Mesendoderm (in vitro differentiated cells): Measurements from ENCODE around the gene MSANTD3.

ENCODE experiments used
- DNase-seq: peaks from one replicate; pipeline ENCODE4 v3.0.0; 2013
- H2AK5ac ChIP-seq: 2 replicates; pipeline ENCODE4 v1.6.1; 2013; ENCODE audit warnings: low read length, inconsistent platforms
- H2BK120ac ChIP-seq: 2 replicates; pipeline ENCODE4 v1.6.1; 2013; ENCODE audit warnings: low read depth, mild to moderate bottlenecking, low read length, moderate library complexity, mixed read lengths
- H2BK15ac ChIP-seq: replicated peaks from 2 replicates; pipeline ENCODE4 v1.6.1; 2013; ENCODE audit warnings: low read depth, mild to moderate bottlenecking, moderate library complexity
- H2BK5ac ChIP-seq: 2 replicates; pipeline ENCODE4 v1.6.1; 2013; ENCODE audit warnings: low read length, inconsistent platforms
- H3K18ac ChIP-seq: 2 replicates; pipeline ENCODE4 v1.6.1; 2013; ENCODE audit warnings: mild to moderate bottlenecking, low read length, mixed read lengths
- H3K23ac ChIP-seq: one replicate; pipeline ENCODE4 v1.6.1; 2013; ENCODE audit warnings: low read length
- H3K27ac ChIP-seq: 2 replicates; pipeline ENCODE4 v1.5.1; 2013; ENCODE audit warnings: low read depth, mild to moderate bottlenecking, inconsistent platforms, low read length, moderate library complexity
- H3K27me3 ChIP-seq: 2 replicates; pipeline ENCODE4 v1.6.1; 2013; ENCODE audit warnings: low read length, control low read depth, mild to moderate bottlenecking, inconsistent platforms; ENCODE audit not compliant: insufficient read depth, poor library complexity
- H3K36me3 ChIP-seq: 2 replicates; pipeline ENCODE4 v1.6.1; 2013; ENCODE audit warnings: low read length, inconsistent platforms; ENCODE audit not compliant: control insufficient read depth, insufficient read depth
- H3K4ac ChIP-seq: one replicate; pipeline ENCODE4 v1.6.1; 2013; ENCODE audit warnings: low read depth, mild to moderate bottlenecking, low read length, moderate library complexity
- H3K4me1 ChIP-seq: 2 replicates; pipeline ENCODE4 v1.6.1; 2013; ENCODE audit warnings: low read depth, low read length, inconsistent platforms; ENCODE audit not compliant: control insufficient read depth
- H3K4me2 ChIP-seq: 2 replicates; pipeline ENCODE4 v1.6.1; 2013; ENCODE audit warnings: low read length
- H3K4me3 ChIP-seq: 2 replicates; pipeline ENCODE4 v1.5.1; 2013; ENCODE audit warnings: mild to moderate bottlenecking, low read length
- H3K56ac ChIP-seq: one replicate; pipeline ENCODE4 v1.6.1; 2013; ENCODE audit warnings: low read length
- H3K79me1 ChIP-seq: 2 replicates; pipeline ENCODE4 v1.6.1; 2013; ENCODE audit warnings: low read length, inconsistent platforms
- H3K79me2 ChIP-seq: 2 replicates; pipeline ENCODE4 v1.6.1; 2013; ENCODE audit warnings: mild to moderate bottlenecking, low read length; ENCODE audit not compliant: control insufficient read depth, insufficient read depth
- H3K9ac ChIP-seq: 2 replicates; pipeline ENCODE4 v1.6.1; 2013; ENCODE audit warnings: low read length, inconsistent platforms
- H4K5ac ChIP-seq: one replicate; pipeline ENCODE4 v1.6.1; 2013; ENCODE audit warnings: low read length
- H4K8ac ChIP-seq: one replicate; pipeline ENCODE4 v1.6.1; 2013; ENCODE audit warnings: low read depth, mild to moderate bottlenecking, control low read depth, low read length, moderate library complexity
- WGBS: extraction: QIAGEN DNeasy Blood & Tissue Kit; methylation state at CpG from one replicate; pipeline ENCODE4 v1.1.7; 2013; ENCODE audit warnings: low lambda C conversion rate, missing lambda C conversion rate; ENCODE audit not compliant: insufficient coverage; ENCODE audit errors: extremely low coverage; 5-methylcytosine and 5-hydroxymethylcytosine counted together

The MSANTD3 gene

DNA sequence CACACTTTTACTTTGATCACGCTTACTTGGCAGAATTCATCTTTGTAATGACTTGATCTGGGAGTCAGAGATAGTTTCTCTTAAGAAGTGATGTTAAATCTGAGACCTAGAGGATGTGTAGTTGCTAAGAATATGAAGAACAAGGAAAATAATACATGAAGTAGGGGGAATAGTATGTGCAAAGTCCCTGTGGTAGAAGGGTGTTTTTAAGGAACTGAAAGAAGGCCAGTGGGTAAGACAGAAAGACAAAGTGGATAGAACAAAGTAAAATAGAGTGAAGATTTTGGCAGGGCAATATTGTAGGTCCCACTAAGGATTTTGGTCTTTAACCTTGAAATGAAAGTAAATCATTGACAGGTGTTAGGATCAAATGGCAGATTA is 17.8 kb upstream of the MSANTD3 start:
- peaks cover 3% of the 10 kb centered on the region for H3K4me1 ChIP-seq
- no peaks in the 10 kb centered on the region for H3K79me1 ChIP-seq
- no peak overlapping the region for H3K18ac ChIP-seq
- no peaks in the 10 kb centered on the region for H3K36me3 ChIP-seq
- H3K4me3 ChIP-seq = no peak overlapping the region
- no peak overlapping the region for H2BK15ac ChIP-seq
- H2BK5ac ChIP-seq = no peak overlapping the region
- H3K9ac ChIP-seq = no peak overlapping the region
- H4K5ac ChIP-seq = no peak overlapping the region
- H3K23ac ChIP-seq = no peak overlapping the region
- no peak overlapping the region for H3K56ac ChIP-seq
- H3K4me2 ChIP-seq = no peak overlapping the region
- WGBS = no CpG with 5 or more reads among the region's 1 CpG
- H3K4ac ChIP-seq = no peak overlapping the region
- H3K79me2 ChIP-seq = no peaks in the 10 kb centered on the region
- no peak overlapping the region for H3K27ac ChIP-seq
- H4K8ac ChIP-seq = no peak overlapping the region
- no peak overlapping the region for H2AK5ac ChIP-seq
- no peak overlapping the region for H2BK120ac ChIP-seq
- DNase-seq = no peak
- no peaks in the 10 kb centered on the region for H3K27me3 ChIP-seq

DNA sequence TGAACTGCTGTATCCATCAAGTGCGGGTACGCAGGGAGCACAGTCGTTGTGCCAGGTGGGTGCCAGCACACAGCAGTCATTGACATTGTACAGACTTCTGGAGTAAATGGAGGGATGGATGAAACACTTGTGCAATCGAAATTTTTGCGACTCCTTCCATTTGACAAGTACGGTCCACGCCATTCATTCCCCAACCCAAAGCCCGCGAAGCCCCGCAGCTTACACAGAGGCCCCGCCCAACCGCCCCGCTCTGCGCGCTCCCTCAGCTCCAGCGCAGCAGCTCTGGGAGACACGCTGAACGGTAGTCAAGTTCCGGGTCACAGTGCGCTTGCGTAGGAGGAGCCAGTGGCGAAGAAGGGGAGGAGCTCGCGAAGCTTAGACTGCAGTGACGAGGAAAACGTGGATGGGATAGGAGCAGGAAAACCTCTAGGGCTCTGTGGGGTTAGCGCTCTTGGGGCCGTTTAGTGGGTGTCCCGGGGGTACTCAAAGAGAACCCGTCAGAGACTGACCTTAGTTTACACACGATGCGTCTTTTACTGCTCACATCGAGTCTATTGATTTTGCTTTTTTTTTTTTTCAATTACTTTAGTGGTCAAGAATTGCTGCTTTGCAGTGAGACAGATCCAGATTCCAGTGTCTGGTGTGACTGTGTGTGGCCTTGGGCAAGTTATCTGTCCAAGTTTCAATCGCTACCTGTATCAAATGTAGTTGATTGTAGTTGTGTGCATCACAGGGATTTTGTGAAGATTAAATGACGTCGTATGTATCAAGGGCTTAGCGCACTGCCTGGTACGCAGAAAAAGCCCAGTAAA is 15.3 kb upstream of the MSANTD3 start:
- H3K36me3 ChIP-seq = no peaks in the 10 kb centered on the region
- H2BK15ac ChIP-seq = no peak overlapping the region
- H3K4me1 ChIP-seq = peaks cover 3% of the 10 kb centered on the region
- H2BK120ac ChIP-seq = no peak overlapping the region
- no peak overlapping the region for H4K5ac ChIP-seq
- peak overlapping the region; percentile 44 for H3K9ac ChIP-seq
- WGBS = no CpG with 5 or more reads among the region's 38 CpGs
- no peaks in the 10 kb centered on the region for H3K27me3 ChIP-seq
- H2BK5ac ChIP-seq = no peak overlapping the region
- H3K27ac ChIP-seq = no peak overlapping the region
- DNase-seq = peak; percentile 96
- H3K4ac ChIP-seq = no peak overlapping the region
- H4K8ac ChIP-seq = no peak overlapping the region
- peak overlapping the region; percentile 80 for H3K56ac ChIP-seq
- H2AK5ac ChIP-seq = no peak overlapping the region
- H3K23ac ChIP-seq = no peak overlapping the region
- no peaks in the 10 kb centered on the region for H3K79me2 ChIP-seq
- peak overlapping the region; percentile 33 for H3K4me3 ChIP-seq
- H3K79me1 ChIP-seq = no peaks in the 10 kb centered on the region
- H3K4me2 ChIP-seq = peak overlapping the region; percentile 63
- H3K18ac ChIP-seq = no peak overlapping the region

DNA sequence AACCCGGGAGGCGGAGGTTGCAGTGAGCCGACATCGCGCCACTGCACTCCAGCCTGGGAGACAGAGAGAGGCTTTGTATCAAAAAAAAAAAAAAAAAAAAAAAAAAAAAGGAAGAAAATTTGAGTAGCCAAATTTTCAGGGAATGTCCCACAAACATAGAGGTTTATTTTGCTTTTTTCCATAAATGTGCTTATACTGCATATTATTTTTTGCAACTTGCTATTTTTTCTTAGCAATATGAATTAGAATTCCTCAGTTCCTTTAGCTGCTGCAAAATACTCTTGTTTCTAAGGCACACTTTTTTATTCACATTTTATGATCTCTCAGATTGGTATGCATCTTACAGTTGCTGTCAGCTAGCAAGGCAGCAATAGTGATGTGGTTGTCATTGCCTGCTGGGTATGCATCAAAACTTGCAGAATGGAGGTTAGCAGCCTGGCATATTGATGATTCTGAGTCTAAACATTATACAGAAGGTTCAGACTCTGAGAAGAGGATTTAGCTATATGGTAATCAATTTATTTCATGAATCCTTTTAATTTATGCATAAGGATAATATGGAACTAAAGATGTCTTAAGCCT is 13.0 kb upstream of the MSANTD3 start:
- H2AK5ac ChIP-seq = no peak overlapping the region
- H3K4me1 ChIP-seq = peaks cover 3% of the 10 kb centered on the region
- no peaks in the 10 kb centered on the region for H3K36me3 ChIP-seq
- no peak overlapping the region for H3K9ac ChIP-seq
- H4K5ac ChIP-seq = no peak overlapping the region
- no CpG with 5 or more reads among the region's 5 CpGs for WGBS
- no peak overlapping the region for H2BK5ac ChIP-seq
- H3K56ac ChIP-seq = no peak overlapping the region
- no peak overlapping the region for H3K23ac ChIP-seq
- no peak for DNase-seq
- H3K18ac ChIP-seq = no peak overlapping the region
- H3K4me3 ChIP-seq = no peak overlapping the region
- H3K79me1 ChIP-seq = no peaks in the 10 kb centered on the region
- no peak overlapping the region for H3K27ac ChIP-seq
- no peak overlapping the region for H3K4me2 ChIP-seq
- no peak overlapping the region for H2BK120ac ChIP-seq
- H2BK15ac ChIP-seq = no peak overlapping the region
- no peak overlapping the region for H4K8ac ChIP-seq
- H3K27me3 ChIP-seq = no peaks in the 10 kb centered on the region
- no peaks in the 10 kb centered on the region for H3K79me2 ChIP-seq
- H3K4ac ChIP-seq = no peak overlapping the region

DNA sequence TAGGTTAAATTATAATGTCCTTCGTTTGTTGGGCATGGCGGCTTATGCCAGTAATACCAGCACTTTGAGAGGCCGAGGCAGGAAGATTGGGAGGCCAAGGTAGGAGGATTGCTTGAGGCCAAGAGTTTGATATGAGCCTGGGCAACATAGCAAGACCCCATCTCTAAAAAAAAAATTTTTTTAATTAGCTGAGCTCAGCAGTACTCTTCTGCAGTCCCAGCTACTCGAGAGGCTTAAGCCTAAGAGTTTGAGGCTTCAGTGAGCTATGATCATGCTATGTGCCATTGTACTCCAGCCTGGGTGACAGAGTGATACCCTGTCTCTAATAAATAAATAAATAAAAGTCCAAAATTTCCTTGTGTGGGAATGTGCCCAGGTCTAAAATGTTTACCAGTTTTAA is 9.1 kb upstream of the MSANTD3 start:
- Histone ChIP-seq H3K9ac (no peak overlapping the region), H3K4me1 (no peaks in the 10 kb centered on the region), H3K4ac (no peak overlapping the region), H3K36me3 (no peaks in the 10 kb centered on the region), H2BK5ac (no peak overlapping the region), H3K4me3 (no peak overlapping the region), H4K5ac (no peak overlapping the region), H4K8ac (no peak overlapping the region), H3K56ac (no peak overlapping the region), H3K4me2 (no peak overlapping the region), H3K27me3 (no peaks in the 10 kb centered on the region), H2BK15ac (no peak overlapping the region), H3K18ac (no peak overlapping the region), H2AK5ac (no peak overlapping the region), H3K23ac (no peak overlapping the region), H2BK120ac (no peak overlapping the region), H3K79me2 (no peaks in the 10 kb centered on the region), H3K79me1 (no peaks in the 10 kb centered on the region), H3K27ac (no peak overlapping the region)
- no peak for DNase-seq
- no CpG with 5 or more reads among the region's 4 CpGs for WGBS

DNA sequence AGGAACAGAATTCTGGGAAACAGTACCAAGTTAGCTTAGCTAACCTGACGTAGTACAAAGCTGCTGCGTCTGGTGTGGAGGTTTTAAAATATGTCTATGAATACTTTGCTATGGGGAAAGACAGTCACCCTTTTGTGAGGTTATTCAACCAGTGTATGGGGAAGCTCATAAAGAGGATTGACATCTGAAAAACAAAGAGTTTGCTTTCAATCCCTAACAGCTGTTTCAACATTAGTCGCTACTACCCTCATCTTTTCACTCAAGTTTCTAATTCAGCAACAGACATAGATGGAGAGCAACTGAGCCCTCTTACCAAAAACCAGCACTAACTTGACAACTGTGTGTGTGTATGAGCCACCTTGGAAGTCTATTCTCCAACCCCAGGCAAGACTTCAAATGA is 7.8 kb upstream of the MSANTD3 start:
- Histone ChIP-seq H2BK15ac (no peak overlapping the region), H4K8ac (no peak overlapping the region), H3K4me2 (no peak overlapping the region), H3K79me1 (no peaks in the 10 kb centered on the region), H3K4me1 (no peaks in the 10 kb centered on the region), H2AK5ac (no peak overlapping the region), H3K23ac (no peak overlapping the region), H3K27ac (no peak overlapping the region), H3K18ac (no peak overlapping the region), H4K5ac (no peak overlapping the region), H2BK120ac (no peak overlapping the region), H3K4me3 (no peak overlapping the region), H2BK5ac (no peak overlapping the region), H3K56ac (no peak overlapping the region), H3K4ac (no peak overlapping the region), H3K79me2 (no peaks in the 10 kb centered on the region), H3K27me3 (no peaks in the 10 kb centered on the region), H3K36me3 (no peaks in the 10 kb centered on the region), H3K9ac (no peak overlapping the region)
- DNase-seq = no peak
- WGBS = no CpG with 5 or more reads among the region's 3 CpGs
